Natural killer cell (primary cell): ENCODE data around the gene ADORA2A. TPM values are rescaled to one million over a fixed set of nuclear protein-coding genes. Genes with fewer than 3 reads are reported as not detected.
"Not testable (repeated sequence)": the region's sequence is repeated elsewhere in the genome, so short reads cannot be mapped to it uniquely, and the experiment has no call there.

Experiments used
- ATAC-seq, 3 donors: fragments of 150-1000 bp in 2 of 3; fragments of 200-7000 bp in 1 of 3; cut with Tn5 transposase; 1 replicate in 1 of 3; 2 replicates in 2 of 3; pipeline ENCODE4 v1.10.0; 2021; ENCODE audit warnings: mild to moderate bottlenecking in 2 of 3, moderate library complexity in 2 of 3
- DNase-seq, 2 donors: peaks; one replicate each; pipeline versions ENCODE4 v3.0.0 to v3.0.0-alpha.2; 2013 to 2021; ENCODE audit warnings: mixed read lengths in 1 of 2
- H3K27ac ChIP-seq: one replicate; pipeline ENCODE4 v1.5.1; 2013; ENCODE audit warnings: mild to moderate bottlenecking, low read length
- H3K27me3 ChIP-seq: one replicate; pipeline ENCODE4 v1.6.1; 2013; ENCODE audit warnings: low read length; ENCODE audit not compliant: control insufficient read depth, insufficient read depth
- H3K36me3 ChIP-seq: one replicate; pipeline ENCODE4 v1.6.1; 2013; ENCODE audit warnings: low read length; ENCODE audit not compliant: control insufficient read depth, insufficient read depth
- H3K4me1 ChIP-seq: one replicate; pipeline ENCODE4 v1.6.1; 2013; ENCODE audit warnings: low read length; ENCODE audit not compliant: control insufficient read depth, insufficient read depth
- H3K4me3 ChIP-seq: one replicate; pipeline ENCODE4 v1.5.1; 2013; ENCODE audit warnings: low read length
- H3K9me3 ChIP-seq: one replicate; pipeline ENCODE4 v1.6.1; 2013; ENCODE audit warnings: low read length; ENCODE audit not compliant: control insufficient read depth, insufficient read depth
- H3K27ac Mint-ChIP-seq, 2 donors: one replicate each; pipeline ENCODE4 v1.8.0; 2022; ENCODE audit warnings: mild to moderate bottlenecking in 2 of 2, mixed read lengths in 2 of 2, moderate library complexity in 1 of 2
- H3K27me3 Mint-ChIP-seq, 2 donors: one replicate each; pipeline ENCODE4 v1.8.0; 2022; ENCODE audit warnings: low read depth in 2 of 2, mixed read lengths in 2 of 2
- H3K36me3 Mint-ChIP-seq: one replicate; pipeline ENCODE4 v1.8.0; 2022; ENCODE audit warnings: mixed read lengths
- H3K4me1 Mint-ChIP-seq, 2 donors: one replicate each; pipeline ENCODE4 v1.8.0; 2022; ENCODE audit warnings: mixed read lengths in 2 of 2
- H3K4me3 Mint-ChIP-seq: one replicate; pipeline ENCODE4 v1.8.0; 2022; ENCODE audit warnings: mild to moderate bottlenecking, moderate library complexity, mixed read lengths
- H3K9me3 Mint-ChIP-seq, 2 donors: one replicate each; pipeline ENCODE4 v1.8.0; 2022; ENCODE audit warnings: mixed read lengths in 2 of 2
- WGBS: methylation state at CpG from one replicate; pipeline ENCODE4 v1.1.7; 2013; ENCODE audit warnings: missing lambda C conversion rate; ENCODE audit not compliant: insufficient coverage; 5-methylcytosine and 5-hydroxymethylcytosine counted together
- intact Hi-C: fragments of 100-400 bp; cut with micrococcal nuclease; formaldehyde crosslinking; loops from one replicate; pipeline ENCODE4 v1.14.2; 2022
- total RNA-seq, 4 donors: library from RNA; stranded (reverse); fragments of 120-200 nt in 1 of 4; gene quantifications; one replicate each; pipeline versions ENCODE4 v1.2.3 to v1.2.4, GENCODE V29; 2013 to 2022
- TF ChIP-seq, protein P1 (sequence below): fragments of 200-600 bp; IDR thresholded peaks from one replicate; pipeline ENCODE4 v1.8.0; 2022; ENCODE audit warnings: antibody characterized with exemption

Gene ADORA2A
- total RNA-seq, 3 donors from 2014 or later (not counting 1 experiment from before 2014, with no cell fraction given): 11.0 to 15.0 (median 11.7) TPM

DNA sequence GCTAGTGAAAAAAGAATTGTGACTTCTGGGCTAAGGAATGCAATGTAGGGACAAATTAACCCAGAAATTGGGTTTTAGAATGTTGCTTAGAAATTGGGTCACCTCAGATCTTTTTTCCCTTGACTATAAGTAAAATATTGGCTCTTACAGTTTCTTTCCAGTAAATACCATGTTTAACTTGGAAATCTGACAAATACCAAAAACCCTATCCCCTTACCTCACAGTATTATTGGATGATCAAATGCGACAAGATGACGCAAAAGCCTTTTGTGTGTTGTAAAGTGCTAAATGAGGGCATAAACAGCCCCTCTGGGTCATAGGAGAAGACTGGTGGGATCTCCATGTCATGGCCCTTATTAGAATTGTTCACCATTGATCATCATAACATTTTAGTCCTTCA lies 61.6 kb downstream of the ADORA2A start:
- Mint-ChIP-seq H3K27ac (no peak overlapping the region), H3K36me3 (no peaks in the 10 kb centered on the region), H3K4me3 (no peak overlapping the region), H3K27me3 (peaks cover 7 to 18% of the 10 kb centered on the region in 2 donors), H3K4me1 (no peaks in the 10 kb centered on the region), H3K9me3 (no peaks in the 10 kb centered on the region)
- no peaks in the 10 kb centered on the region for H3K27me3 ChIP-seq
- WGBS: no CpG with 5 or more reads among the region's 2 CpGs
- no peaks in the 10 kb centered on the region for H3K4me1 ChIP-seq
- H3K36me3 ChIP-seq: no peaks in the 10 kb centered on the region
- ATAC-seq (no peak), DNase-seq (no peak)
- no peak overlapping the region for H3K27ac ChIP-seq
- no peak overlapping the region for H3K4me3 ChIP-seq
- no peaks in the 10 kb centered on the region for H3K9me3 ChIP-seq
- TF ChIP-seq, protein P1, sequence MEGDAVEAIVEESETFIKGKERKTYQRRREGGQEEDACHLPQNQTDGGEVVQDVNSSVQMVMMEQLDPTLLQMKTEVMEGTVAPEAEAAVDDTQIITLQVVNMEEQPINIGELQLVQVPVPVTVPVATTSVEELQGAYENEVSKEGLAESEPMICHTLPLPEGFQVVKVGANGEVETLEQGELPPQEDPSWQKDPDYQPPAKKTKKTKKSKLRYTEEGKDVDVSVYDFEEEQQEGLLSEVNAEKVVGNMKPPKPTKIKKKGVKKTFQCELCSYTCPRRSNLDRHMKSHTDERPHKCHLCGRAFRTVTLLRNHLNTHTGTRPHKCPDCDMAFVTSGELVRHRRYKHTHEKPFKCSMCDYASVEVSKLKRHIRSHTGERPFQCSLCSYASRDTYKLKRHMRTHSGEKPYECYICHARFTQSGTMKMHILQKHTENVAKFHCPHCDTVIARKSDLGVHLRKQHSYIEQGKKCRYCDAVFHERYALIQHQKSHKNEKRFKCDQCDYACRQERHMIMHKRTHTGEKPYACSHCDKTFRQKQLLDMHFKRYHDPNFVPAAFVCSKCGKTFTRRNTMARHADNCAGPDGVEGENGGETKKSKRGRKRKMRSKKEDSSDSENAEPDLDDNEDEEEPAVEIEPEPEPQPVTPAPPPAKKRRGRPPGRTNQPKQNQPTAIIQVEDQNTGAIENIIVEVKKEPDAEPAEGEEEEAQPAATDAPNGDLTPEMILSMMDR: no peak
- intact Hi-C loops: no loop called here

GRCh38 chr22:24489434-24489833 lies 62.0 kb downstream of the ADORA2A start:
- H3K4me1 Mint-ChIP-seq, ATAC-seq, H3K27ac ChIP-seq, H3K4me3 ChIP-seq, H3K27ac Mint-ChIP-seq, H3K36me3 Mint-ChIP-seq, H3K9me3 Mint-ChIP-seq, H3K36me3 ChIP-seq, H3K4me3 Mint-ChIP-seq, H3K4me1 ChIP-seq, H3K9me3 ChIP-seq, intact Hi-C loops, H3K27me3 ChIP-seq, DNase-seq: not testable (repeated sequence)
- WGBS: 73% methylated on average over 1 of the region's 1 CpG
- peaks cover 7 to 18% of the 10 kb centered on the region in 2 donors for H3K27me3 Mint-ChIP-seq

Other genes starting within 250 kb of the ADORA2A start
- gene SUSD2, start 246.1 kb upstream of the ADORA2A start, total RNA-seq: 1 to 10 TPM in 2 of 3 donors, under 1 TPM in 1; 0.75 to 1.7 (median 1.5) TPM
- not detected for gene GGT5, start 182.5 kb upstream of the ADORA2A start, total RNA-seq
- gene SPECC1L, start 156.8 kb upstream of the ADORA2A start, total RNA-seq: 10 to 100 TPM; 46.1 to 52.9 (median 48.5) TPM
- 1 to 10 TPM in 1 of 3 donors, under 1 TPM in 2; 0.33 to 1.6 (median 0.50) TPM for gene UPB1, start 67.7 kb downstream of the ADORA2A start, total RNA-seq
- gene GUCD1, start 127.5 kb downstream of the ADORA2A start, total RNA-seq: 100 to 1,000 TPM in 1 of 3 donors, 10 to 100 TPM in 2; 76.9 to 102 (median 94.9) TPM
- 10 to 100 TPM; 40.9 to 44.6 (median 44.0) TPM for gene SNRPD3, start 128.4 kb downstream of the ADORA2A start, total RNA-seq
- gene LRRC75B, start 165.5 kb downstream of the ADORA2A start, total RNA-seq: 1 to 10 TPM; 1.7 to 4.8 (median 2.3) TPM
- gene GGT1, start 175.6 kb downstream of the ADORA2A start, total RNA-seq: 10 to 100 TPM in 1 of 3 donors, 1 to 10 TPM in 2; 4.0 to 11.9 (median 7.0) TPM